ENCODE results near the gene MYLK2.

Gene MYLK2

GRCh38 chr20:31861135-31861384 is 41.9 kb downstream of the MYLK2 start:
- no peak for DNase-seq (ENCODE audit: insufficient read length, low spot score)
- TF ChIP-seq POLR2A (IDR thresholded peaks at IDR 0.05; ENCODE audit: low read depth, low read length) = no peak
- no peak for FAIRE-seq

- TF ChIP-seq POLR2A (IDR thresholded peaks at IDR 0.05; ENCODE audit: low read depth, low read length) = no peak
- no peak for DNase-seq (ENCODE audit: insufficient read length, low spot score)
- no peak for FAIRE-seq
These were observed 42.4 kb downstream of the MYLK2 start for GRCh38 chr20:31861385-31862156.

GRCh38 chr20:31862157-31862470 is 43.0 kb downstream of the MYLK2 start:
- DNase-seq (ENCODE audit: insufficient read length, low spot score) = no peak
- TF ChIP-seq POLR2A (IDR thresholded peaks at IDR 0.05; ENCODE audit: low read depth, low read length) = no peak
- FAIRE-seq = no peak

GRCh38 chr20:31862506-31862905 is 43.4 kb downstream of the MYLK2 start:
- FAIRE-seq (no peak), DNase-seq (ENCODE audit: insufficient read length, low spot score) (no peak)
- no peak for TF ChIP-seq POLR2A (IDR thresholded peaks at IDR 0.05; ENCODE audit: low read depth, low read length)

- TF ChIP-seq POLR2A (IDR thresholded peaks at IDR 0.05; ENCODE audit: low read depth, low read length) = no peak
- FAIRE-seq = no peak
- DNase-seq (ENCODE audit: insufficient read length, low spot score) = no peak
These were observed 44.3 kb downstream of the MYLK2 start for GRCh38 chr20:31863296-31864085.

- no peak for TF ChIP-seq POLR2A (IDR thresholded peaks at IDR 0.05; ENCODE audit: low read depth, low read length)
- FAIRE-seq = no peak
These were observed 45.6 kb downstream of the MYLK2 start for GRCh38 chr20:31864521-31865400.

GRCh38 chr20:31866221-31866620 is 47.1 kb downstream of the MYLK2 start:
- FAIRE-seq (no peak), DNase-seq (ENCODE audit: insufficient read length, low spot score) (no peak)
- TF ChIP-seq POLR2A (IDR thresholded peaks at IDR 0.05; ENCODE audit: low read depth, low read length) = no peak

More at GRCh38 chr20:31864521-31865400, 45.6 kb downstream of the MYLK2 start:
- DNase-seq (ENCODE audit: insufficient read length, low spot score) = no peak

GRCh38 chr20:31868853-31869672 is 49.9 kb downstream of the MYLK2 start:
- no peak for TF ChIP-seq POLR2A (IDR thresholded peaks at IDR 0.05; ENCODE audit: low read depth, low read length)
- DNase-seq (ENCODE audit: insufficient read length, low spot score) = no peak
- no peak for FAIRE-seq

- FAIRE-seq (no peak), DNase-seq (ENCODE audit: insufficient read length, low spot score) (no peak)
- TF ChIP-seq POLR2A (IDR thresholded peaks at IDR 0.05; ENCODE audit: low read depth, low read length) = no peak
These were observed 50.5 kb downstream of the MYLK2 start for GRCh38 chr20:31869673-31869941.

GRCh38 chr20:31869942-31870725 is 51.0 kb downstream of the MYLK2 start, which contains the start of the genes DUSP15 and TTLL9:
Gene DUSP15, minus strand, starts transcription at chr20:31870527. Its CDS starts 190 bp downstream, at chr20:31870337.
Gene TTLL9, plus strand, starts transcription at chr20:31870634. Its CDS starts 493 bp downstream, at chr20:31871127.
- FAIRE-seq = no peak
- TF ChIP-seq POLR2A (IDR thresholded peaks at IDR 0.05; ENCODE audit: low read depth, low read length) = peak; percentile 29
- DNase-seq (ENCODE audit: insufficient read length, low spot score) = no peak

GRCh38 chr20:31870726-31871617 is 51.8 kb downstream of the MYLK2 start:
- TF ChIP-seq POLR2A (IDR thresholded peaks at IDR 0.05; ENCODE audit: low read depth, low read length) = no peak
- FAIRE-seq (no peak), DNase-seq (ENCODE audit: insufficient read length, low spot score) (no peak)

- FAIRE-seq = no peak
- no peak for TF ChIP-seq POLR2A (IDR thresholded peaks at IDR 0.05; ENCODE audit: low read depth, low read length)
These were observed 52.4 kb downstream of the MYLK2 start for GRCh38 chr20:31871618-31871954.

More at GRCh38 chr20:31871618-31871954, 52.4 kb downstream of the MYLK2 start:
- no peak for DNase-seq (ENCODE audit: insufficient read length, low spot score)

Data from H54 (cell line).